UCSD-AML1 (cell line): ENCODE measurements around the gene SLC25A17.
"Not testable (repeated sequence)": the region's sequence is repeated elsewhere in the genome, so short reads cannot be mapped to it uniquely, and the experiment has no call there.

ENCODE experiments used
- DNase-seq: peaks from one replicate; lab custom pipeline; 2025; ENCODE audit not compliant: unreplicated experiment; lab: John Stamatoyannopoulos, UW

Gene SLC25A17

DNA sequence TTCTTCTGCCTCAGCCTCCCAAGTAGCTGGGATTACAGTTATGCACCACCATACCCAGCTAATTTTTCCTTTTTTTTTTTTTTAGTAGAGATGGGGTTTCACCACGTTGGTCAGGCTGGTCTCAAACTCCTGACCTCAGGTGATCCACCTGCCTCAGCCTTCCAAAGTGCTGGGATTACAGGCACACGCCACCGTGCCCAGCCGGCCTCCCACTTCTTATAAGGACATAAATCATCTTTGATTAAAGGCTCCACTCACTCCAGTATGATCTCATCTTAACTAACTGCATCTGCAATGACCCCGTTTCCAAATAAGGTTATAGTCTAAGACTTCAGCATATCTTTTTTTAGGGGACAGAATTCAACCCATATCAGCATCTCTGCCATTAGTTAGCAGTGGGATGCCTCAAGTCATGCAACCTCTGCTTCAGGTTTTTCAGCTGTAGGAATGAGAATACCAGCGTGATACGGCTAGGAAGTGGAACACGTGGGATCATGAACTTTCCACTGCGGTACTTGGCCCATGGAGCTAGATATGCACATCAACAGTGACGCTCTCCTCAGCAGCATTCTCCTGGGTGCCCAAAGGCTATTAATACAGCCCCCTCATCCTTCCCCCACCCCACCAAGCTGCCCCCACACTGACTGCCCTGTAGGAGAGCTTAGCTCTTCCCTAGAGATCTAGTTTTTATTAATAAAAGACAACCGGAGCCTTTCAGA is 98.4 kb downstream of the SLC25A17 start:
- DNase-seq: no peak

- DNase-seq: not testable (repeated sequence)
Observed at GRCh38 chr22:40720156-40720537, 99.0 kb downstream of the SLC25A17 start.
